Endodermal cell (in vitro differentiated cells): ENCODE data around the gene HOPX. TPM values are rescaled to one million over a fixed set of nuclear protein-coding genes. Genes with fewer than 3 reads are reported as not detected.

Source experiments
- DNase-seq: peaks from one replicate; pipeline ENCODE4 v3.0.0-alpha.2; 2017
- H3K27ac ChIP-seq: 2 replicates; pipeline ENCODE4 v1.5.1; 2013; ENCODE audit warnings: mild to moderate bottlenecking, low read depth, low read length, moderate library complexity
- H3K27me3 ChIP-seq: 2 replicates; pipeline ENCODE4 v1.6.1; 2013; ENCODE audit warnings: mild to moderate bottlenecking, low read length, moderate library complexity; ENCODE audit not compliant: insufficient read depth, control insufficient read depth, poor library complexity, severe bottlenecking
- H3K36me3 ChIP-seq: 2 replicates; pipeline ENCODE4 v1.7.0; 2013; ENCODE audit warnings: mild to moderate bottlenecking, low read length, moderate library complexity; ENCODE audit not compliant: control insufficient read depth, insufficient read depth
- H3K4me1 ChIP-seq: one replicate; pipeline ENCODE4 v1.7.0; 2013; ENCODE audit warnings: low read length; ENCODE audit not compliant: control insufficient read depth, insufficient read depth
- H3K4me3 ChIP-seq: 2 replicates; pipeline ENCODE4 v1.5.1; 2013; ENCODE audit warnings: mild to moderate bottlenecking, low read length, moderate library complexity
- H3K9ac ChIP-seq: 2 replicates; pipeline ENCODE4 v1.6.1; 2013; ENCODE audit warnings: mild to moderate bottlenecking, low read length, moderate library complexity; ENCODE audit not compliant: poor library complexity, severe bottlenecking; ENCODE audit errors: extremely low read depth
- H3K9me3 ChIP-seq: 2 replicates; pipeline ENCODE4 v1.6.1; 2013; ENCODE audit warnings: mild to moderate bottlenecking, low read length, moderate library complexity; ENCODE audit not compliant: control insufficient read depth
- H3K27ac Mint-ChIP-seq: 2 replicates; pipeline ENCODE4 v1.8.0; 2020; ENCODE audit warnings: mixed read lengths
- H3K27me3 Mint-ChIP-seq: 2 replicates; pipeline ENCODE4 v1.8.0; 2021; ENCODE audit warnings: mild to moderate bottlenecking, mixed read lengths; ENCODE audit not compliant: insufficient read depth
- H3K36me3 Mint-ChIP-seq: 2 replicates; pipeline ENCODE4 v1.8.0; 2020; ENCODE audit warnings: low read depth, mixed read lengths
- H3K4me1 Mint-ChIP-seq: 2 replicates; pipeline ENCODE4 v1.8.0; 2020; ENCODE audit warnings: mixed read lengths
- H3K4me3 Mint-ChIP-seq: 2 replicates; pipeline ENCODE4 v1.8.0; 2020; ENCODE audit warnings: mild to moderate bottlenecking, moderate library complexity, mixed read lengths
- H3K9me3 Mint-ChIP-seq: 2 replicates; pipeline ENCODE4 v1.8.0; 2020; ENCODE audit warnings: mild to moderate bottlenecking, mixed read lengths
- CTCF ChIP-seq: fragments of 200-600 bp; sonication (generic); conservative IDR thresholded peaks from 2 replicates; pipeline ENCODE4 v1.5.0; 2021; ENCODE audit warnings: antibody characterized with exemption, mild to moderate bottlenecking
- WGBS, 2 experiments: methylation state at CpG; one replicate each; pipeline versions ENCODE4 v1.1.5 to v1.1.7; 2013; ENCODE audit warnings: missing lambda C conversion rate in 2 of 2, mixed read lengths in 1 of 2; ENCODE audit not compliant: insufficient coverage in 1 of 2, insufficient read length in 1 of 2; 5-methylcytosine and 5-hydroxymethylcytosine counted together
- total RNA-seq, 2 donors: library from RNA; stranded (reverse); fragmentation: NEBNext Ultra II Directional in 1 of 2; extraction: Animal tissue kit (Norgen Biotek cat#: 25700) in 1 of 2; gene quantifications; 2 replicates in 1 of 2; 3 replicates in 1 of 2; pipeline ENCODE4 v1.2.1, GENCODE V29; 2021

The HOPX gene
- total RNA-seq, 2 donors from 2014 or later = not detected

GRCh38 chr4:56701161-56701480 is 20.0 kb upstream of the HOPX start:
- no peaks in the 10 kb centered on the region for H3K36me3 ChIP-seq
- Mint-ChIP-seq H3K27me3 (peaks cover 7% of the 10 kb centered on the region), H3K4me1 (peaks cover 24% of the 10 kb centered on the region), H3K36me3 (no peaks in the 10 kb centered on the region), H3K9me3 (no peaks in the 10 kb centered on the region), H3K27ac (no peak overlapping the region), H3K4me3 (no peak overlapping the region)
- 89 to 92% methylated on average over 4 of the region's 4 CpGs for WGBS, 2 experiments
- H3K27me3 ChIP-seq = no peaks in the 10 kb centered on the region
- DNase-seq = no peak
- no peak for TF ChIP-seq CTCF
- H3K9me3 ChIP-seq = peaks cover 12% of the 10 kb centered on the region
- H3K4me3 ChIP-seq = no peak overlapping the region
- H3K27ac ChIP-seq = no peak overlapping the region
- no peak overlapping the region for H3K9ac ChIP-seq
- H3K4me1 ChIP-seq = no peaks in the 10 kb centered on the region

GRCh38 chr4:56699537-56700105 is 18.5 kb upstream of the HOPX start:
- H3K27ac ChIP-seq = no peak overlapping the region
- Mint-ChIP-seq H3K27ac (no peak overlapping the region), H3K27me3 (peaks cover 9% of the 10 kb centered on the region), H3K4me1 (peaks cover 24% of the 10 kb centered on the region), H3K36me3 (no peaks in the 10 kb centered on the region), H3K4me3 (no peak overlapping the region), H3K9me3 (peaks cover 1% of the 10 kb centered on the region)
- no peak overlapping the region for H3K9ac ChIP-seq
- TF ChIP-seq CTCF = no peak
- 87 to 96% methylated on average over 2 of the region's 2 CpGs for WGBS, 2 experiments
- no peaks in the 10 kb centered on the region for H3K4me1 ChIP-seq
- H3K9me3 ChIP-seq = no peaks in the 10 kb centered on the region
- DNase-seq = peak; percentile 3
- H3K27me3 ChIP-seq = no peaks in the 10 kb centered on the region
- no peak overlapping the region for H3K4me3 ChIP-seq
- H3K36me3 ChIP-seq = no peaks in the 10 kb centered on the region

GRCh38 chr4:56698329-56698728 is 17.2 kb upstream of the HOPX start:
- no peaks in the 10 kb centered on the region for H3K36me3 Mint-ChIP-seq
- H3K27me3 ChIP-seq = no peaks in the 10 kb centered on the region
- no peaks in the 10 kb centered on the region for H3K4me1 ChIP-seq
- H3K9me3 ChIP-seq = no peaks in the 10 kb centered on the region
- peaks cover 19% of the 10 kb centered on the region for H3K4me1 Mint-ChIP-seq
- 87 to 89% methylated on average over 1 to 4 of the region's 4 CpGs for WGBS, 2 experiments
- TF ChIP-seq CTCF = no peak
- H3K9ac ChIP-seq = no peak overlapping the region
- H3K27ac ChIP-seq = no peak overlapping the region
- DNase-seq = peak; percentile 50
- peaks cover 7% of the 10 kb centered on the region for H3K9me3 Mint-ChIP-seq
- H3K27ac Mint-ChIP-seq = no peak overlapping the region
- peaks cover 12% of the 10 kb centered on the region for H3K27me3 Mint-ChIP-seq
- no peak overlapping the region for H3K4me3 ChIP-seq
- no peak overlapping the region for H3K4me3 Mint-ChIP-seq
- H3K36me3 ChIP-seq = no peaks in the 10 kb centered on the region
